OCI-LY1 (cell line): Measurements from ENCODE around the gene GNB1L.

Experiments
- H2AFZ ChIP-seq: fragments of 200-600 bp; sonication (generic), shearing (Covaris generic); 2 replicates; pipeline ENCODE4 v1.6.0; 2014; ENCODE audit warnings: antibody characterized with exemption, mild to moderate bottlenecking, low read length
- H3F3A ChIP-seq: fragments of 200-600 bp; sonication (generic), shearing (Covaris generic); 2 replicates; pipeline ENCODE4 v1.6.0; 2014; ENCODE audit warnings: mild to moderate bottlenecking, antibody characterized with exemption, low read length, moderate library complexity; ENCODE audit not compliant: insufficient read depth
- H3K27ac ChIP-seq: fragments of 200-600 bp; sonication (generic); 2 replicates; pipeline ENCODE4 v1.5.1; 2014; ENCODE audit warnings: low read length, mixed run types, mild to moderate bottlenecking, low read depth; ENCODE audit not compliant: poor library complexity, severe bottlenecking
- H3K27me3 ChIP-seq: fragments of 200-600 bp; sonication (generic); 2 replicates; pipeline ENCODE4 v1.6.0; 2014; ENCODE audit warnings: antibody characterized with exemption, mild to moderate bottlenecking, low read length, moderate library complexity; ENCODE audit not compliant: insufficient read depth
- H3K36me3 ChIP-seq: fragments of 200-600 bp; sonication (generic); 2 replicates; pipeline ENCODE4 v1.6.1; 2014; ENCODE audit warnings: mild to moderate bottlenecking, antibody characterized with exemption, low read length, moderate library complexity, mixed read lengths; ENCODE audit not compliant: insufficient read depth
- H3K4me1 ChIP-seq: fragments of 200-600 bp; sonication (generic); 2 replicates; pipeline ENCODE4 v1.5.1; 2014; ENCODE audit warnings: mild to moderate bottlenecking, low read length, moderate library complexity; ENCODE audit not compliant: insufficient read depth, severe bottlenecking
- H3K4me2 ChIP-seq: fragments of 200-600 bp; sonication (generic), shearing (Covaris generic); 2 replicates; pipeline ENCODE4 v1.6.1; 2014; ENCODE audit warnings: low read length
- H3K4me3 ChIP-seq: fragments of 200-600 bp; sonication (generic); 2 replicates; pipeline ENCODE4 v1.5.1; 2014; ENCODE audit warnings: low read length, low read depth, mild to moderate bottlenecking, mixed read lengths; ENCODE audit not compliant: poor library complexity, severe bottlenecking
- H3K79me2 ChIP-seq: fragments of 200-600 bp; shearing (Covaris generic); 2 replicates; pipeline ENCODE4 v1.6.1; 2016; ENCODE audit warnings: mixed run types, low read length, mixed read lengths; ENCODE audit not compliant: insufficient read depth
- H3K9ac ChIP-seq: fragments of 200-600 bp; sonication (generic), shearing (Covaris generic); 2 replicates; pipeline ENCODE4 v1.6.1; 2014; ENCODE audit warnings: mild to moderate bottlenecking, low read length, mixed read lengths
- H3K9me2 ChIP-seq: fragments of 200-600 bp; sonication (generic), shearing (Covaris generic); 2 replicates; pipeline ENCODE4 v1.6.1; 2014; ENCODE audit warnings: low read depth, mild to moderate bottlenecking, low read length, mixed read lengths
- H3K9me3 ChIP-seq: fragments of 200-600 bp; shearing (Covaris generic); 2 replicates; pipeline ENCODE4 v1.6.1; 2014; ENCODE audit warnings: low read length, mixed read lengths
- H4K20me1 ChIP-seq: fragments of 200-600 bp; sonication (generic), shearing (Covaris generic); 2 replicates; pipeline ENCODE4 v1.6.0; 2016; ENCODE audit warnings: mild to moderate bottlenecking, low read length; ENCODE audit not compliant: insufficient read depth
- EZH2 ChIP-seq: fragments of 200-600 bp; sonication (generic), shearing (Covaris generic); IDR thresholded peaks from 2 replicates; pipeline ENCODE4 v1.8.0; 2017; ENCODE audit warnings: borderline replicate concordance, mixed run types, mild to moderate bottlenecking, antibody characterized with exemption, low read length, moderate library complexity, mixed read lengths
- TF ChIP-seq, protein P1 (sequence below): fragments of 200-600 bp; sonication (generic), shearing (Covaris generic); IDR thresholded peaks from 2 replicates; pipeline ENCODE4 v1.5.1; 2017; ENCODE audit warnings: mild to moderate bottlenecking, antibody characterized with exemption, low read length, moderate library complexity, mixed read lengths

GNB1L gene

GRCh38 chr22:19740586-19740985, 114.1 kb downstream of the GNB1L start:
- H2AFZ ChIP-seq, result no peak overlapping the region
- H3K27me3 ChIP-seq, result peaks cover 6% of the 10 kb centered on the region; the same call in 1 of the 2 replicates
- H3K9ac ChIP-seq, result no peak overlapping the region
- H3K9me3 ChIP-seq, result no peaks in the 10 kb centered on the region
- TF ChIP-seq EZH2, result no peak
- TF ChIP-seq, protein P1, sequence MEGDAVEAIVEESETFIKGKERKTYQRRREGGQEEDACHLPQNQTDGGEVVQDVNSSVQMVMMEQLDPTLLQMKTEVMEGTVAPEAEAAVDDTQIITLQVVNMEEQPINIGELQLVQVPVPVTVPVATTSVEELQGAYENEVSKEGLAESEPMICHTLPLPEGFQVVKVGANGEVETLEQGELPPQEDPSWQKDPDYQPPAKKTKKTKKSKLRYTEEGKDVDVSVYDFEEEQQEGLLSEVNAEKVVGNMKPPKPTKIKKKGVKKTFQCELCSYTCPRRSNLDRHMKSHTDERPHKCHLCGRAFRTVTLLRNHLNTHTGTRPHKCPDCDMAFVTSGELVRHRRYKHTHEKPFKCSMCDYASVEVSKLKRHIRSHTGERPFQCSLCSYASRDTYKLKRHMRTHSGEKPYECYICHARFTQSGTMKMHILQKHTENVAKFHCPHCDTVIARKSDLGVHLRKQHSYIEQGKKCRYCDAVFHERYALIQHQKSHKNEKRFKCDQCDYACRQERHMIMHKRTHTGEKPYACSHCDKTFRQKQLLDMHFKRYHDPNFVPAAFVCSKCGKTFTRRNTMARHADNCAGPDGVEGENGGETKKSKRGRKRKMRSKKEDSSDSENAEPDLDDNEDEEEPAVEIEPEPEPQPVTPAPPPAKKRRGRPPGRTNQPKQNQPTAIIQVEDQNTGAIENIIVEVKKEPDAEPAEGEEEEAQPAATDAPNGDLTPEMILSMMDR, result no peak
- H3K4me3 ChIP-seq, result no peak overlapping the region
- no peaks in the 10 kb centered on the region for H3F3A ChIP-seq
- H3K79me2 ChIP-seq, result no peaks in the 10 kb centered on the region
- no peaks in the 10 kb centered on the region for H3K36me3 ChIP-seq
- H3K9me2 ChIP-seq, result no peaks in the 10 kb centered on the region
- H3K27ac ChIP-seq, result no peak overlapping the region
- no peak overlapping the region for H3K4me2 ChIP-seq
- H4K20me1 ChIP-seq, result no peaks in the 10 kb centered on the region
- H3K4me1 ChIP-seq, result no peaks in the 10 kb centered on the region

DNA sequence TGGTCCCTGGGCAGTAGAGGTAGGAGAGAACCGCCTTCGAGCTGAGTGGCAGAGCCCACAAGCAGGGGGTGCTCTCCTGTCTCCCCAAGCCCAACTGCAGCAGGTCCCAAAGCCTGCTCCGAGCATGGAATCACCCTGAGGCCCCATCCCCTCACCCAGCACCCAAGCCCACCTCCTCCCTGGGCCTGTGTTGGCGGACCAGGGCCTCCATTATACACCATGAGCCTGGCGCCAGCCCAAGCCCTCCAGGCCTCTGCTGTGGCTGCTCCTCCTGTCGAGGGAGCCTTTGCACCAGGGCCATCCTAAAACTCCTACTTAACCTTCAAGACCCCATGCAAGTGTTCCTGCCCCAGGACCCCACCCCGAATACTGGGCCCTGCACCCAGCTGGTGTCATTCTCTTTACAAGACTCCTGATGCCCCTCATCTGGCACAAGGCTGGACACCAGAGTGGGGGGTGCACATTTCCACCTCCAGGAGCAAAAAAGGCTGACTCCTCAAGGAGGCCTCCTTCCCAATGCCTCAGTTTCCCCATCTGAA, 114.7 kb downstream of the GNB1L start:
- peaks cover 3% of the 10 kb centered on the region; the same call in 1 of the 2 replicates for H3K27me3 ChIP-seq
- H2AFZ ChIP-seq, result no peak overlapping the region
- no peaks in the 10 kb centered on the region for H3K9me3 ChIP-seq
- H3K9me2 ChIP-seq, result no peaks in the 10 kb centered on the region
- H3K27ac ChIP-seq, result no peak overlapping the region
- H3K4me3 ChIP-seq, result no peak overlapping the region
- no peak overlapping the region for H3K4me2 ChIP-seq
- no peak for TF ChIP-seq EZH2
- TF ChIP-seq, protein P1, result no peak
- H3F3A ChIP-seq, result no peaks in the 10 kb centered on the region
- H3K4me1 ChIP-seq, result no peaks in the 10 kb centered on the region
- no peak overlapping the region for H3K9ac ChIP-seq
- H3K79me2 ChIP-seq, result no peaks in the 10 kb centered on the region
- no peaks in the 10 kb centered on the region for H3K36me3 ChIP-seq
- no peaks in the 10 kb centered on the region for H4K20me1 ChIP-seq

DNA sequence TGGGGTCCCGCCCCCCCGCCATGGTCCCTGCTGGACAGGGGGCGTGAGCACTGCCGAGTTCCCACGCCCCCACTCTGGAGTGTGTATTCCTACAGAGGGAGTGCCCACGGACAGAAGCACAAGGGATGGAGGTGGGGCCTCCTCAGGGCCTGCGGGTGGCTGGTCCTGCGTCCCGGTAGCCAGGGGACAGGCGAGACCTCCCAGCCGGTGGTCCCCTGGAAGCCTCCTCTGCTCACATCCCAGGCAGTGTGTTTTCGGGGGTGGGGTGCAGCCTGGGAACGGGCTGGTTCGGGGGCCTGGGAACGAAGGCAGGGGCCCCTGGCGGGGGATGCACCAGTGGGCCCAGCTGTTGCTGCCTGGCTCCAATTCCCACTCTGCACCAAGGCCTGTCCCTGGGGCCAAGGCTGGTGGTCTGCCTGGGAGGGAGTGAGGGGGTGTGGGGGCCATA, 115.2 kb downstream of the GNB1L start:
- no peaks in the 10 kb centered on the region for H4K20me1 ChIP-seq
- H3K4me2 ChIP-seq, result no peak overlapping the region
- no peak overlapping the region for H2AFZ ChIP-seq
- H3K4me3 ChIP-seq, result no peak overlapping the region
- H3K36me3 ChIP-seq, result no peaks in the 10 kb centered on the region
- peaks cover 3% of the 10 kb centered on the region; the same call in 1 of the 2 replicates for H3K27me3 ChIP-seq
- no peak overlapping the region for H3K27ac ChIP-seq
- no peaks in the 10 kb centered on the region for H3K9me2 ChIP-seq
- no peaks in the 10 kb centered on the region for H3K9me3 ChIP-seq
- no peaks in the 10 kb centered on the region for H3K79me2 ChIP-seq
- H3K9ac ChIP-seq, result no peak overlapping the region
- no peak for TF ChIP-seq EZH2
- TF ChIP-seq, protein P1, result no peak
- no peaks in the 10 kb centered on the region for H3K4me1 ChIP-seq
- no peaks in the 10 kb centered on the region for H3F3A ChIP-seq
